ENCODE data around the gene DUT. TPM values are rescaled to one million over a fixed set of nuclear protein-coding genes. Genes with fewer than 3 reads are reported as not detected.
A peak's percentile ranks its signal among the peaks of the same experiment; 100 is the strongest.

The DUT gene
- total and polyA plus RNA-seq, 9 of the 15 experiments (the other 6 are each of a cell fraction or from before 2014, with no cell fraction given): 13.9 to 235 (median 94.9) TPM

GRCh38 chr15:48330105-48330785 is 984 bp upstream of the DUT start (continued):
- 0 out of 2 replicates have a peak, but pooled peaks have one; percentile 5 for TF ChIP-seq HMBOX1 (IDR thresholded peaks at IDR 0.05)

GRCh38 chr15:48331796-48332641 is 790 bp downstream of the DUT start:
- ATAC-seq (peak; percentile 74), FAIRE-seq (no peak), DNase-seq (ENCODE audit: extremely low read depth in 1 of 4, low spot score in 3 of 4) (peak; percentile 84 to 91 (median 88))
- Histone ChIP-seq H3K4me2 (ENCODE audit: insufficient read depth, low read length) (peak overlapping the region; percentile 80), H3K4me1 (replicated peaks in 1 of 2; ENCODE audit: control insufficient read depth in 2 of 2, insufficient read depth in 2 of 2, low read length in 2 of 2) (peaks cover 0 to 12% of the 10 kb centered on the region in 2 experiments; a peak in 3 of 5 replicates), H3K27me3 (ENCODE audit: control insufficient read depth in 2 of 2, insufficient read depth in 2 of 2, low read length in 2 of 2) (no peaks in the 10 kb centered on the region), H3K9me3 (replicated peaks; ENCODE audit: control insufficient read depth, insufficient read depth, low read depth, low read length) (no peaks in the 10 kb centered on the region), H3K9ac (ENCODE audit: insufficient read depth in 1 of 2, low read depth in 2 of 2, low read length in 2 of 2) (peak overlapping the region; percentile 85 to 97), H4K20me1 (replicated peaks; ENCODE audit: control insufficient read depth, insufficient read depth, low read length) (no peaks in the 10 kb centered on the region), H3K36me3 (ENCODE audit: control insufficient read depth, insufficient read depth, low read length) (peaks cover 43% of the 10 kb centered on the region), H3K4me3 (peak overlapping the region; percentile 88), H3K27ac (ENCODE audit: extremely low read depth, low read depth, low read length) (peak overlapping the region; percentile 89), H3K79me2 (ENCODE audit: control insufficient read depth, insufficient read depth, low read length) (peaks cover 71% of the 10 kb centered on the region), H2AFZ (ENCODE audit: low read depth, low read length) (peak overlapping the region; percentile 88), H3K9me1 (ENCODE audit: control insufficient read depth, insufficient read depth, low read length) (no peaks in the 10 kb centered on the region)
- no TSS peak for BruUV-seq (replicated peaks)
- ChIA-PET POLR2A (interaction anchor here (0.6 to 1.0 kb wide), 3 partner anchors 9 to 823 kb away, joined by 3 to 4 read pairs (median 3); no protein-coding TSS in a partner anchor), CTCF (ENCODE audit: low intra/inter-chr PET ratio) (interaction anchor here (0.6 kb wide), 1 partner anchor 536 kb away, joined by 3 read pairs; no protein-coding TSS in a partner anchor)
- intact Hi-C loops (cut with micrococcal nuclease): no loop called here
- 0% methylated on average over 26 of the region's 64 CpGs for WGBS (ENCODE audit: insufficient coverage, low coverage, missing lambda C conversion rate)
- in situ Hi-C loops (cut with MboI): no loop called here
- TF ChIP-seq ADNP (tag; IDR thresholded peaks at IDR 0.05) (no peak), CREM (IDR thresholded peaks at IDR 0.05; ENCODE audit: low read depth) (peak; percentile 42; the same call in 1 of the 2 replicates), HMGXB4 (CRISPR knock-in tag; IDR thresholded peaks at IDR 0.05) (0 out of 2 replicates have a peak, but pooled peaks have one; percentile 47), SAP30 (IDR thresholded peaks at IDR 0.05; ENCODE audit: borderline replicate concordance, insufficient read depth, low read depth, low read length, poor library complexity, severe bottlenecking) (peak; percentile 97), TAF1 (IDR thresholded peaks at IDR 0.05; ENCODE audit: control insufficient read depth, extremely low read depth, insufficient read depth, low read length, severe bottlenecking) (peak; percentile 29), RAD21 (CRISPR knock-in tag; conservative IDR thresholded peaks at IDR 0.05 in 1 of 2, IDR thresholded peaks at IDR 0.05 in 1 of 2) (no peak), L3MBTL2 (IDR thresholded peaks at IDR 0.05) (peak; percentile 74), HDAC1 (IDR thresholded peaks at IDR 0.05) (peak in 1 of 2 experiments; percentile 89; a peak in 3 of 4 replicates), E2F3 (CRISPR knock-in tag; IDR thresholded peaks at IDR 0.05) (peak; percentile 98), MAFF (IDR thresholded peaks at IDR 0.05; ENCODE audit: low read length) (peak; percentile 44; the same call in 1 of the 2 replicates), ZBTB2 (IDR thresholded peaks at IDR 0.05) (no peak), CHD1 (IDR thresholded peaks at IDR 0.05; ENCODE audit: low read length) (peak; percentile 79), DNMT1 (IDR thresholded peaks at IDR 0.05) (no peak)

All from K562 (cell line).